Measurements from ENCODE around the gene THSD4. TPM values are rescaled to one million over a fixed set of nuclear protein-coding genes. Genes with fewer than 3 reads are reported as not detected.
"Not testable (repeated sequence)": the region's sequence is repeated elsewhere in the genome, so short reads cannot be mapped to it uniquely, and the experiment has no call there.

THSD4 gene
- polyA plus RNA-seq, 3 donors: 29.8 to 31.9 (median 30.7) TPM

DNA sequence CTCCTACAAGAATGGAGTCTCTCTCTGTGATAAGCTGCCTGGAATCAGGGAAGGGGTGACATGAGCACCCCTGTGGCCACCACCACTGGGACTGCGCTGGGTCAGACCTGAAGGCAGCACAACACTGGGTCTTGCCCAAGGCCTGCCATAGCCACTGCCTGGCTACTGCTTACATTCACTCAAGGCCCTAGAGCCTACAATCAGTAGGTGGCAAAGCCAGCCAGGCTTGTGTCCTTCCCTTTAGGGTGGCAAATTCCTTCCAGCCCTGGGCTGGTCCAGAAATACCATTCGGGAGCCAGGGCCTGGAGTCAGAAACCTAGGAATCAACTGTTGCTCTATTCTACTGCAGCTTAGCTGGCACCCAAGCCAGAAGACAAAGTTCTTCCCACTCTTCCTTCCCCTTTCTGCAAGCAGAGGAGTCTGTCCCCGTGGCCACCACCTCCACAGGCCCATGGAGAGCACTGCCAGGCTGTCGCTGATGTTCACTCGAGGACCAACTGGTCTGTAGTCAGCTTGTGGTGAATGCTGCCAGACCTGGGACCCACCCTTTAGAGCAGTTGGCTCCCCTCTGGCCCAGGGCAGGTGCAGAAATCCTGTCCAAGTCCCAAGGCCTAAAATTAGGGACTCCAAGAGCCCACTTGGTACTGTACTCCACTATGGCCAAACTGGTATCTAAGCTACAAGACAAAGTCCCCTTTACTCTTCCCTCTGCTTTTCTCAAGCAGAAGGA, 307.4 kb downstream of the THSD4 start:
- no peak for DNase-seq

DNA sequence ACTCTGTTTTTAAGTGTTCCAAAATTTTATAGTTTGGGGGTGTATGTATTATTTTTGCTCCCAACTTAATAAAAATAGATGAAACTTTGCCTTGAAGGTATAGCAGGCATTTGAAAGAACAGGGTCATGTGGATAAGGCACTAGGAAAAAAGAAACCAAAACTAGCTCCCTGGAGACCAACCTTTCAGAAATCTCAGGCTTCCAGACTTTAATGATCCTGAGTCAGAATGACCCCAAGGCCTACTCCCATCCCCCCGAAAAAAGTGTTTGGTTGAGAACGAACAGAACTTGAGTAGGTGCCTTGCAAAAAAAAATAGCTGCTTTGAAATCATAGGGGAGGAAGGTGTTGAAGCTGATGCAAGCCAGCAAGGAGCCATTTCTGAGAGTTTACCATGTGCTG, 309.5 kb downstream of the THSD4 start:
- no peak for DNase-seq

GRCh38 chr15:71425388-71425787, 310.1 kb downstream of the THSD4 start:
- no peak for DNase-seq

GRCh38 chr15:71426792-71427191, 311.5 kb downstream of the THSD4 start:
- no peak for DNase-seq

DNA sequence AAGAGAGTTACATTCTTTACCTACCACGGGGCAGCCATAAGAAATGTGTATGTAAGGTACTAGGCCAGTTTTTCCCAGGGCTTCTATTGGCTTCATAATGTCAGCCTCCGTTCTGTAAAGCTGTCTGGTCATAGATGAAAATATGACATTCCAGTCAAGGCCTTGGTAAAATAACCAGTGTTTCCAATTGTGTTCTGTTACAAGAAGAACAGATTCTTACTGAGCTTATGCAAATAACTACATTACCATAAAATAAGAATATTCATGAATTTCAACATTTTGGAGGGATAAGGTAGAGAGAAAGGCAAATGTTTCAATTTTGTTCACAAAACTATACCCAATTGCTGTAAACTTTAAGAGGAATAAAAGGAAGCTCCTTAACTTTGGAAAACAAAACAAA, 315.5 kb downstream of the THSD4 start:
- DNase-seq: no peak

DNA sequence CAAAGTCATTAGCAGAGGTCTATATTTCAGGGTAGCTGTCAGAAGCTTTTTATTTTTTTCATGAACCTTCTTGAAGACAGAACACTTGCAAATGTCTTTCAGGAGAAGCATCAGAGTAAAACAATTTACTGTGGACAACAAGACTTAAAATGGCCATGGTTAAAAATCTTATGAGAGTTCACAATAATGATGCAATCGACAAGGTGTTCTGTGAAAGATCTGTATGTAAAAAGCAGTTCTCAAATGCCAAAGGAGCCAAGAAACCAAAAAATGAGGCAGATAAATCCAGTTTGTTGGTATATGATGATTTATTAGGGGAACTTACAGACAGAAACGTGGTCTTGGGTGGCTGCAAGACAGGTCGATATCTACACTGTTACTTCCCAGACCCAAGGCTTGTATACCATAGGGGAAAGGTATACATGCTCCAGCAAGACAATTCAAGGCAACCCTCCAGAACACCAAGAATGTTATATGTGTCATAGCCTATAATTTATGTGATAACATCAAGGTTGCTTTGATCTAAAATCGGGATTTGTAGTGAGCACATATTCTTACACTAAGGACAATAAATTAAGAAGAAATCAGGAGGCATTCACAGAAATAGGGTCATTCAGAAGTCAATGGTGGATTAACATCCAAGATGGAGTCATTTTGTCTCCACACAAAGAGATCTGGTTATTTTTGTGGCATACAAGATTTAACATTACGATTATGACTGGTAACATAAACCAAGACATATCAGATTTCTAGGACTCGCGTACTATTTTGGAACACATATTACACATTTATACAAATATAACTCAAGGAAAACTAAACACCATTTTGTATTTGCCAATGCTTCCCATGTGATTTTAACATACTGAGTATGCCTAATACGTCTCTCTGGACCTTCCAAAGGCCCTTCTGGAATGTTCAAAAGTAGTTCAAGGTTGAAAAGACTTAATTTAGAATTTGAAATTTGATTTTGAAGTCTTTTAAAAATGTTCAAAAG, 316.4 kb downstream of the THSD4 start:
- no peak for DNase-seq

- no peak for DNase-seq
Observed at GRCh38 chr15:71433402-71433801, 318.1 kb downstream of the THSD4 start.

DNA sequence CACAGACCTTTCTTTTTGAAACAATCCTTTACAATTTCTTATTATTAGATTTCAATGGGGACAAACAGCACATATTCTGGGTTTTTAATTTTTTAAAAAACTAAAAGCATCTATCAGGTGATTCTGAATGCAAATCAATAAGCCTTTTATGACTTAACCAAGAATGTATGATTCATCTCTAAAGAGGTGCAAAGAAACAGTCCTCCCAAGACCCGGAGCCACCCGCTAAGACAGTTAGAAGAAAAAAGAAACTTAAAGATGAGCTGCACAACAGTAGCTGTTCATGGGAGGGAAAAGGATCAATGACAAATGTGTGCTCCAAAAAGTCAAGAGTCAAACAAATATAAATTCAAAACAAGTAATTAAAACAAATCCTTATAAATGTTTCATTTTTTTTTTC, 319.5 kb downstream of the THSD4 start:
- DNase-seq: no peak

DNA sequence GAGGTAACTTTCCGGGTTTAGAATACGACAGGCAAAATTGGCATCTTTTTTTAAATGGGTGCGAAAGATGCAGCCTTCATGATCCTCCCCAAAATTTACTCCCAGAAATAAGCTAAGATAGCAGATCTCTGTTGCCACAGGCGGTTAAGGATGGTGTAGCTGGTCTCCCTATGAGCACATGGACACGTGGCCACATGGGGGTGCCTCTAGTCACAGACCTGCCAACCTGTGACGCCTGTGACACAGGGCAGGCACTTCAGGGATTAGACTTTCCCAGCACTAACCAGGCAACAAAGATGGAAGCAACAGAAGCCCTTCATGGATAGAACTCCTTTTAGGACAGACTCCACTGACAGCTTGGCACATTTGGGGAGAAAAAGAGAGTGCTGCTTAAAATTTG, 320.3 kb downstream of the THSD4 start:
- no peak for DNase-seq

- DNase-seq: no peak
Observed at GRCh38 chr15:71436854-71437253, 321.6 kb downstream of the THSD4 start.

GRCh38 chr15:71437404-71437803, 322.1 kb downstream of the THSD4 start:
- DNase-seq: no peak

- no peak for DNase-seq
Observed at GRCh38 chr15:71437919-71438318, 322.6 kb downstream of the THSD4 start.

DNA sequence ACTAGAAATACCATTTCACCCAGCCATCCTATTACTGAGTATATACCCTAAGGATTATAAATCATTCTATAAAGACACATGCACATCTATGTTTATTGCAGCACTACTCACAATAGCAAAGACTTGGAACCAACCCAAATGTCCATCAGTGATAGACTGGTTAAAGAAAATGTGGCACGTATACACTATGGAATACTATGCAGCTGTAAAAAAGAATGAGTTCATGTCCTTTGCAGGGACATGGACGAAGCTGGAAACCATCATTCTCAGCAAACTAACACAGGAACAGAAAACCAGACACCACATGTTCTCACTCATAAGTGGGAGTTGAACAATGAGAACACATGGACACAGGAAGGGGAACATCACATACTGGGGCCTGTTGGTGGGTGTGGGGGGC, 324.2 kb downstream of the THSD4 start:
- DNase-seq: not testable (repeated sequence)

DNA sequence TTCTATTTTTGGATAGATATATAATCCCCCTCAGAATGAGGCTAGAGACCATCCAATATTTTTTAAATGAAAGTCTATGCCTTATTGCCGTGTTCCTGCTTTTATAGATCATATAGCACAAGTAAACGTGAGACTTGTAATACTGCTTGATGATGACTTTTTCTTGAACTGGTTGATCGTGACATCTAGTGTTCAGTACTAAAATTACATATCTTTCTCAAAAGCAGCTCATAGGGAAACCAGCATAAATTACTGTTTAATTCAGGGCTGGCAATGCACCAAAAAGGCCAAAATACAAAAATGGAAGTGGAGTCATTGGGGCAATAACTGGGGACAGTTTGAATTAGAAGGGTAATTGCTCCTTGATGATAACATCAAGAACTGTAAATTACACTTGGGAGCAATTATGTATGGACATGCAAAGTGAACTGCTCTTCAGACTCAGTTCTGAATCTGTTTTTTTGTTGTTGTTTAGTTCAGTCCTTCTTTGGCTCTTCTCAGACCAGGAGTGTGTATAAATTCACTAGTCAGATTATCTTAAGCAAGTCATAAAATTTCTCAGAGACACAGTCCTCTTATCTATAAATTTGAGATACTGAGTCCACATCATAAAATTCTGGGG, 325.3 kb downstream of the THSD4 start:
- DNase-seq: peak; percentile 71

GRCh38 chr15:71443538-71443937, 328.3 kb downstream of the THSD4 start:
- peak; percentile 48 for DNase-seq

DNA sequence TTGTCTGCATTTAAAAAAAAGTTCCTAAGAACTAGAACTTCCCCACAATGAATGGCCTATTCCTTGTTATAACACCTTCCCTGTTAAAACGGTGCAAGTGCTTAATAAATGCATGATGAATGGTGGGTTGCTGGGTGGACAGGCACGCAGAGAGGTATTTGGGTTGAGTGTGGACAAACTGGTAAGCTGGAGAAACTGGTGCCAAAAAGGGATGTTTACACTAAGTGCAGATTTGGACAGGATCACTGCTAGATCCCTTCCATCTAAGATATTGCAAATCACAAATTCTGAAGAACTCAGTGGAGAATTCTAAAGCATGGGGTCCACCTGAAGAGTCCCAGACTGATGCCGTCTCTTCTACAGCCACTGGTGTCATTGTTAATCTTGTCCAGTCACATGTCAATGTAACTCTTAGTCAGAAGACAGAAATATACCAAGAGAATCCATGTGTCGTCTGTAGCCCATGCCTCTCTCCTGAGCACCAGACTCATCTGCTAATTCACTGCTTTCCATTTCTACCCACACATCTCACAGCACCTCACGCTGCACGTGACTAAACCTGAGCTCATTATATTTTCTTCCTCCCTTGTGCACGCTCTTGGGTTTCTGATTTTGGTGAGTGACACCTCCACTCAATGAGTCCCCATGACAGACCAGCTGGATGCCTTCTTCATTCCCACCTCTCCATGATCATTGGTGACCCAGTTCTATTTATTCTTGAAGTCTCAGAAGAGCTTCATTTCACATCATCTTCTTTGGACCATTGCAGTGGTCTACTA, 328.9 kb downstream of the THSD4 start:
- no peak for DNase-seq

DNA sequence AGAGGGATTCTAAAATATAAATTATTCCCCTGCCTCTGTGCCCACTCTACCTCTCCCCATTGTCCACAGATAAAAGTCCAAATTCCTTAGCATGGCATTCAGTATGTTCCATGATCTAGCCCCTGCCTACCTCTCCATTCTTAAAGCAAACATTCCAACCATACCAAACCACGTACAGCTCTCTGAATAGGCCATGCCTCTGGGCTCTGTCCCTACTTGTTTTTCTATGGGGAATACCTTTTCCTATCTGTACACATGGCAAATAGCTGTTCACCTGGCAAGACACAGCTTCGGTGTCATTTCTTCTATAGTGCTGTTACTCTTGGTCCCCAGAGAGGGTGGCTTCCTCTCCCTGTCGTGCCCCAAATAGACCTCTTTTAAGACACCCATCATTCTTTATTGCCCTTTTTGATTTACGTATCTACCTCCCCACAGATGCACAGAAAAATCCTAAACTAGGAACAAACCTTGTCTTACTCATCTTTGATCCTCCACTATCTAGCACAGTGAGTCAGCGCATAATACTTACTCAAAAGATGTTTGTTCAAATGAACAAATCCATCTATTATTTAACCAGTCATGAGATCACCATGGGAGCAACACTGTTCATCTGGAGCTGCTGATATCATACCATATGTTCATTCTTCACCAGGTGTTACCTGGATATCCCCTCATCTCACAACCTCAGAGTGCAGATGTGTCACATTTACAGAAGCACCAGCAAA, 329.8 kb downstream of the THSD4 start:
- no peak for DNase-seq

- DNase-seq: no peak
Observed at GRCh38 chr15:71447328-71448250, 332.3 kb downstream of the THSD4 start.

DNA sequence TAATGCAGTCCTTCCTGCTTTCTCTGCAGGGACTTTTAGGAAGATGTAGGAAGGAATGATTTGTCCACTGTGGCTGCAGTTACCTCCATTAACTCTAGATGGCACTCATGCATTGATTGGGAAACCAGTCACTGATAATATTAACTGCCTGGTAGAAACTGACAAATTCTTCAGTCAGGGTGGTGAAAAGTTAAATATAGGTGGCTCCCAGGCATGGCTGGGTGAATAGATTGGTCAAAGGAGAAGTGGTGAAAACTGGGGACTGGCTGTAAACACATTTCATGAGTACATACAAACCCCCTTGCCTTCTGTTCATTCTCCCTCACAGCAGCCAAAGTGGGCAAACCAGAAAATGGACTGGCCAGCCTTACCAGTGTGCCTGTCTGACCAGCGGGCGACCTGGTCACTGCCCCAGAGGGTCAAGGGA, 333.4 kb downstream of the THSD4 start:
- peak; percentile 69 for DNase-seq

DNA sequence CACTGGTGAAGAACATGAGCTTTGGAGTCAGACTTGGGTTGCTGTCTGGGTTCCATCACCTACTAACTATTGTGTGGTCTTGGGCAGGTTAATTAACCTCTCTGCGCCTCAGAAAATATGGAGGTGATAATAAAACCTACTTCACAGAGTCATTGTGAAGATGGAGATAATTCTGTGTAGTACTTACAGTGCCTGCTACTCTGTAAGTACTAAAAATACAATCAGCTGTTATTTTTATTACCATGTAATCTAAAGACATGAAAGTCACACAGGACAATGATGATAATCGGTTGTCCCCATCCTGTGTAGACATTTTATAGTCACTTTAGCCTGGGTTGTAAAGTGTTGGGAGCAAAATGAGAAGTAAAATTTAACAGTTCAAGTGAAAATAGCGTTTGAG, 334.1 kb downstream of the THSD4 start:
- DNase-seq: no peak
